Lower lobe of right lung (tissue), 2 donors: ENCODE results near the gene GJD3. TPM values are rescaled to one million over a fixed set of nuclear protein-coding genes. Genes with fewer than 3 reads are reported as not detected.

Experiments used
- ATAC-seq, 2 donors: fragments of 200-7000 bp; cut with Tn5 transposase; one replicate each; pipeline ENCODE4 v1.9.1; 2020 to 2022; ENCODE audit warnings: mild to moderate bottlenecking in 2 of 2, moderate library complexity in 2 of 2
- DNase-seq: peaks from one replicate; pipeline ENCODE4 v3.0.0-alpha.2; 2020
- H3K27ac ChIP-seq: fragments of 200-600 bp; one replicate; pipeline ENCODE4 v1.8.0; 2022
- H3K27me3 ChIP-seq: fragments of 200-600 bp; one replicate; pipeline ENCODE4 v1.8.0; 2022; ENCODE audit warnings: low read depth
- H3K36me3 ChIP-seq: fragments of 200-600 bp; one replicate; pipeline ENCODE4 v1.8.0; 2022; ENCODE audit warnings: mild to moderate bottlenecking
- H3K4me1 ChIP-seq: fragments of 200-600 bp; one replicate; pipeline ENCODE4 v1.8.0; 2022
- H3K4me3 ChIP-seq: fragments of 200-600 bp; one replicate; pipeline ENCODE4 v1.8.0; 2022; ENCODE audit warnings: mild to moderate bottlenecking
- H3K9me3 ChIP-seq: fragments of 200-600 bp; one replicate; pipeline ENCODE4 v1.8.0; 2022
- intact Hi-C: fragments of 100-400 bp; cut with DNase I; formaldehyde crosslinking; loops from one replicate; pipeline ENCODE4 v1.11.0; 2022
- total RNA-seq: library from RNA; stranded (reverse); fragmentation: NEBNext Ultra II Directional; extraction: Animal tissue kit (Norgen Biotek cat#: 25700); gene quantifications from one replicate; pipeline ENCODE4 v1.2.1, GENCODE V29; 2021
- TF ChIP-seq, protein P1 (sequence below): fragments of 200-600 bp; IDR thresholded peaks from one replicate; pipeline ENCODE4 v1.8.0; 2022; ENCODE audit warnings: antibody characterized with exemption, mild to moderate bottlenecking
- donor health status: DM: no; HTN: yes; CAD: no; lungs with severe emphysema.

Gene GJD3
- total RNA-seq, 1 donor from 2014 or later: 3.1 TPM

GRCh38 chr17:40317345-40317873, 47.1 kb downstream of the GJD3 start:
- Histone ChIP-seq H3K4me3 (peak overlapping the region; percentile 99), H3K36me3 (no peaks in the 10 kb centered on the region), H3K9me3 (no peaks in the 10 kb centered on the region), H3K27me3 (no peaks in the 10 kb centered on the region), H3K27ac (peak overlapping the region; percentile 96), H3K4me1 (peaks cover 89% of the 10 kb centered on the region)
- TF ChIP-seq, protein P1, sequence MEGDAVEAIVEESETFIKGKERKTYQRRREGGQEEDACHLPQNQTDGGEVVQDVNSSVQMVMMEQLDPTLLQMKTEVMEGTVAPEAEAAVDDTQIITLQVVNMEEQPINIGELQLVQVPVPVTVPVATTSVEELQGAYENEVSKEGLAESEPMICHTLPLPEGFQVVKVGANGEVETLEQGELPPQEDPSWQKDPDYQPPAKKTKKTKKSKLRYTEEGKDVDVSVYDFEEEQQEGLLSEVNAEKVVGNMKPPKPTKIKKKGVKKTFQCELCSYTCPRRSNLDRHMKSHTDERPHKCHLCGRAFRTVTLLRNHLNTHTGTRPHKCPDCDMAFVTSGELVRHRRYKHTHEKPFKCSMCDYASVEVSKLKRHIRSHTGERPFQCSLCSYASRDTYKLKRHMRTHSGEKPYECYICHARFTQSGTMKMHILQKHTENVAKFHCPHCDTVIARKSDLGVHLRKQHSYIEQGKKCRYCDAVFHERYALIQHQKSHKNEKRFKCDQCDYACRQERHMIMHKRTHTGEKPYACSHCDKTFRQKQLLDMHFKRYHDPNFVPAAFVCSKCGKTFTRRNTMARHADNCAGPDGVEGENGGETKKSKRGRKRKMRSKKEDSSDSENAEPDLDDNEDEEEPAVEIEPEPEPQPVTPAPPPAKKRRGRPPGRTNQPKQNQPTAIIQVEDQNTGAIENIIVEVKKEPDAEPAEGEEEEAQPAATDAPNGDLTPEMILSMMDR: peak; percentile 54
- DNase-seq: no peak
- ATAC-seq: peak; percentile 26 to 47
- intact Hi-C loops: no loop called here

GRCh38 chr17:40316571-40317344, 47.8 kb downstream of the GJD3 start:
- Histone ChIP-seq H3K4me1 (peaks cover 90% of the 10 kb centered on the region), H3K4me3 (peak overlapping the region; percentile 99), H3K27ac (peak overlapping the region; percentile 96), H3K27me3 (no peaks in the 10 kb centered on the region), H3K9me3 (no peaks in the 10 kb centered on the region), H3K36me3 (no peaks in the 10 kb centered on the region)
- TF ChIP-seq, protein P1: no peak
- DNase-seq (peak; percentile 77), ATAC-seq (peak; percentile 11 to 12)
- intact Hi-C loops: no loop called here

DNA sequence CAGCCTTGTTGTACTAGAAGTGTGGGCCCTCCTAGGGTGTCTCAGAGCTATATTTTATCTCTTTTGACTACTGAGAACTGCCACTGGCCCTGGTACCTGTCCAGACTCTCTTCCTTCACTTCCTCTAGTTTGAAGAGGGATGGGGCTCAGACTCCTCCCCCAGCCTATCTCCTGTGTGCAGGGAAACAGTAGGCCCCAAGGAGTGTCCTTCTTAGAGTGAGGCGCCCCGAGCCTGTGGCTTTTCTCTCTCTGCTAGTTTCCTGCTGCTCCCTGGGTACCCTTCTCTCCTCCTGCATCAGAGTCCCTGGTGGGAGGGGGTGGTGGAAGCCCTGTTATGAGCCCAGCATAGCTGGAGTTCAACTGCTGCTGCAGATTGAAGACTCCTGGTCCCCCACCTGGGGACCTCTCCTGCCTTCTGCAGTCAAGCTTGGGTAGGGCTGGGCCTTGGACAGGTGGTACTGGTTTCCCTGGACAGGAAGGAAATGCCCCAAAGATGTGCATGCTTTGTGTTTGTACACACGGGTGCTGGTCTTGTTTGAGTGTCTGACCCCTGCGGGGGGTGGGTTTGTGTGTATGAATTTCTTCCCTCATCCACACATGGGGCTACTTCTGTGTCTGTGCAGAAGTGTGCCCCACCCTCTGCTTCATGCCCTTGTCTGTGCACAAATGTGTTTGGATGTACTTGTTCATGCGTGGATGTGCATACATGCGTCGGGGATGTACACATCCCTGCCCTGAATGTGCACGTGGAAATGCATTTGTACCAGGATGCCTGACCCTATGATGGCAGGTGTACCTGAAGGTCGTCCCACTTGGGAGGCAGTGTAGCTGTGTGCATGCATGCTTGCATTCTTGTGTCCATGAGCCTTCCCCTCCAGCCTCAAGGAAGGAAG, 48.6 kb downstream of the GJD3 start:
- H3K4me3 ChIP-seq: peak overlapping the region; percentile 99
- peaks cover 90% of the 10 kb centered on the region for H3K4me1 ChIP-seq
- no peaks in the 10 kb centered on the region for H3K9me3 ChIP-seq
- intact Hi-C loops: no loop called here
- TF ChIP-seq, protein P1: no peak
- no peaks in the 10 kb centered on the region for H3K27me3 ChIP-seq
- no peak for DNase-seq
- H3K27ac ChIP-seq: peak overlapping the region; percentile 96
- H3K36me3 ChIP-seq: no peaks in the 10 kb centered on the region
- no peak for ATAC-seq

GRCh38 chr17:40315206-40315605, 49.3 kb downstream of the GJD3 start:
- intact Hi-C loops: no loop called here
- no peak overlapping the region for H3K4me3 ChIP-seq
- no peaks in the 10 kb centered on the region for H3K9me3 ChIP-seq
- H3K36me3 ChIP-seq: no peaks in the 10 kb centered on the region
- H3K4me1 ChIP-seq: peaks cover 90% of the 10 kb centered on the region
- ATAC-seq (no peak), DNase-seq (no peak)
- H3K27me3 ChIP-seq: no peaks in the 10 kb centered on the region
- TF ChIP-seq, protein P1: no peak
- peak overlapping the region; percentile 96 for H3K27ac ChIP-seq

DNA sequence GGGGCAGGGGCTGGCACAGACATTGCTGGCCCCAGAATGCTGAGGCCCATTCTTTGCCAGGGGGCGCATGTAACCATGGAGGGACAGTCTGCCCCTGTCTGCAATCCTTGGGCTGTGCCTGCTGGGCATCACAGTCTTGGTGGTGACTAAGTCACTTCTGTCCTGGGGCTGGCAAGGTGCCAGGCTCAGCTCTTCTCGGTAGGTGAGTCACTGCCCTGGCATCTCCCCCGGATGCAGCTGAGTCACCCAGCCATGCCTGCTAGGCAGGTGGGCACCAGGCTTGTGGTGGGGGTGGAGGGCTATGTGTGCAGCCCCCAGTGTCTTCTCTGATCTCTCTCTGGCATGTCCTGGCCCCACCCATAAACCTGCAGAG, 50.0 kb downstream of the GJD3 start:
- Histone ChIP-seq H3K4me3 (no peak overlapping the region), H3K27ac (peak overlapping the region; percentile 96), H3K36me3 (no peaks in the 10 kb centered on the region), H3K27me3 (no peaks in the 10 kb centered on the region), H3K4me1 (peaks cover 90% of the 10 kb centered on the region), H3K9me3 (no peaks in the 10 kb centered on the region)
- TF ChIP-seq, protein P1: no peak
- DNase-seq (peak; percentile 97), ATAC-seq (peak; percentile 47 to 58)
- intact Hi-C loops: no loop called here
